Measurements from ENCODE around the gene GSTO1. TPM values are rescaled to one million over a fixed set of nuclear protein-coding genes. Genes with fewer than 3 reads are reported as not detected.

The GSTO1 gene
- total and polyA plus RNA-seq, 2 of the 13 experiments (the other 11 are each of a cell fraction or from before 2014, with no cell fraction given) = 228 to 300 TPM

DNA sequence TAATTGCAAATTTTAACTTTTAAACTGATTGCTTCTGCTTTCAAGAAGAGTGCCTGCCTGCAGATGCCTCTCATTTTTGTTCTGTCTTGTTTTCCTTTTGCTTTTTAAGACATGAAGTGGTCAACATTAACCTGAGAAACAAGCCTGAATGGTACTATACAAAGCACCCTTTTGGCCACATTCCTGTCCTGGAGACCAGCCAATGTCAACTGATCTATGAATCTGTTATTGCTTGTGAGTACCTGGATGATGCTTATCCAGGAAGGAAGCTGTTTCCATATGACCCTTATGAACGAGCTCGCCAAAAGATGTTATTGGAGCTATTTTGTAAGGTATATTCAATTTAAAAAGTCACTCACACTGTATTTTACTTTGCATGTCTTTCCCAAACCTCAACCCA, 23.1 kb downstream of the GSTO1 start (continued):
- TF ChIP-seq, protein P1, sequence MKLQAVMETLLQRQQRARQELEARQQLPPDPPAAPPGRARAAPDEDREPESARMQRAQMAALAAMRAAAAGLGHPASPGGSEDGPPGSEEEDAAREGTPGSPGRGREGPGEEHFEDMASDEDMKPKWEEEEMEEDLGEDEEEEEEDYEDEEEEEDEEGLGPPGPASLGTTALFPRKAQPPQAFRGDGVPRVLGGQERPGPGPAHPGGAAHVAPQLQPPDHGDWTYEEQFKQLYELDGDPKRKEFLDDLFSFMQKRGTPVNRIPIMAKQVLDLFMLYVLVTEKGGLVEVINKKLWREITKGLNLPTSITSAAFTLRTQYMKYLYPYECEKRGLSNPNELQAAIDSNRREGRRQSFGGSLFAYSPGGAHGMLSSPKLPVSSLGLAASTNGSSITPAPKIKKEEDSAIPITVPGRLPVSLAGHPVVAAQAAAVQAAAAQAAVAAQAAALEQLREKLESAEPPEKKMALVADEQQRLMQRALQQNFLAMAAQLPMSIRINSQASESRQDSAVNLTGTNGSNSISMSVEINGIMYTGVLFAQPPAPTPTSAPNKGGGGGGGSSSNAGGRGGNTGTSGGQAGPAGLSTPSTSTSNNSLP (IDR thresholded peaks at IDR 0.05; ENCODE audit: low read depth, low read length) = no peak
- TF ChIP-seq, protein P2, sequence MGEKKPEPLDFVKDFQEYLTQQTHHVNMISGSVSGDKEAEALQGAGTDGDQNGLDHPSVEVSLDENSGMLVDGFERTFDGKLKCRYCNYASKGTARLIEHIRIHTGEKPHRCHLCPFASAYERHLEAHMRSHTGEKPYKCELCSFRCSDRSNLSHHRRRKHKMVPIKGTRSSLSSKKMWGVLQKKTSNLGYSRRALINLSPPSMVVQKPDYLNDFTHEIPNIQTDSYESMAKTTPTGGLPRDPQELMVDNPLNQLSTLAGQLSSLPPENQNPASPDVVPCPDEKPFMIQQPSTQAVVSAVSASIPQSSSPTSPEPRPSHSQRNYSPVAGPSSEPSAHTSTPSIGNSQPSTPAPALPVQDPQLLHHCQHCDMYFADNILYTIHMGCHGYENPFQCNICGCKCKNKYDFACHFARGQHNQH (CRISPR knock-in tag; IDR thresholded peaks at IDR 0.05) = no peak
- TF ChIP-seq AGO2 (optimal IDR thresholded peaks at IDR 0.05; ENCODE audit: low read depth, low read length) = no peak
- no peak for TF ChIP-seq ELF4 (CRISPR knock-in tag; IDR thresholded peaks at IDR 0.05; ENCODE audit: borderline replicate concordance)
- TF ChIP-seq, protein P3, sequence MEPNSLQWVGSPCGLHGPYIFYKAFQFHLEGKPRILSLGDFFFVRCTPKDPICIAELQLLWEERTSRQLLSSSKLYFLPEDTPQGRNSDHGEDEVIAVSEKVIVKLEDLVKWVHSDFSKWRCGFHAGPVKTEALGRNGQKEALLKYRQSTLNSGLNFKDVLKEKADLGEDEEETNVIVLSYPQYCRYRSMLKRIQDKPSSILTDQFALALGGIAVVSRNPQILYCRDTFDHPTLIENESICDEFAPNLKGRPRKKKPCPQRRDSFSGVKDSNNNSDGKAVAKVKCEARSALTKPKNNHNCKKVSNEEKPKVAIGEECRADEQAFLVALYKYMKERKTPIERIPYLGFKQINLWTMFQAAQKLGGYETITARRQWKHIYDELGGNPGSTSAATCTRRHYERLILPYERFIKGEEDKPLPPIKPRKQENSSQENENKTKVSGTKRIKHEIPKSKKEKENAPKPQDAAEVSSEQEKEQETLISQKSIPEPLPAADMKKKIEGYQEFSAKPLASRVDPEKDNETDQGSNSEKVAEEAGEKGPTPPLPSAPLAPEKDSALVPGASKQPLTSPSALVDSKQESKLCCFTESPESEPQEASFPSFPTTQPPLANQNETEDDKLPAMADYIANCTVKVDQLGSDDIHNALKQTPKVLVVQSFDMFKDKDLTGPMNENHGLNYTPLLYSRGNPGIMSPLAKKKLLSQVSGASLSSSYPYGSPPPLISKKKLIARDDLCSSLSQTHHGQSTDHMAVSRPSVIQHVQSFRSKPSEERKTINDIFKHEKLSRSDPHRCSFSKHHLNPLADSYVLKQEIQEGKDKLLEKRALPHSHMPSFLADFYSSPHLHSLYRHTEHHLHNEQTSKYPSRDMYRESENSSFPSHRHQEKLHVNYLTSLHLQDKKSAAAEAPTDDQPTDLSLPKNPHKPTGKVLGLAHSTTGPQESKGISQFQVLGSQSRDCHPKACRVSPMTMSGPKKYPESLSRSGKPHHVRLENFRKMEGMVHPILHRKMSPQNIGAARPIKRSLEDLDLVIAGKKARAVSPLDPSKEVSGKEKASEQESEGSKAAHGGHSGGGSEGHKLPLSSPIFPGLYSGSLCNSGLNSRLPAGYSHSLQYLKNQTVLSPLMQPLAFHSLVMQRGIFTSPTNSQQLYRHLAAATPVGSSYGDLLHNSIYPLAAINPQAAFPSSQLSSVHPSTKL (CRISPR knock-in tag; IDR thresholded peaks at IDR 0.05) = peak; percentile 85
- TF ChIP-seq, protein P4, sequence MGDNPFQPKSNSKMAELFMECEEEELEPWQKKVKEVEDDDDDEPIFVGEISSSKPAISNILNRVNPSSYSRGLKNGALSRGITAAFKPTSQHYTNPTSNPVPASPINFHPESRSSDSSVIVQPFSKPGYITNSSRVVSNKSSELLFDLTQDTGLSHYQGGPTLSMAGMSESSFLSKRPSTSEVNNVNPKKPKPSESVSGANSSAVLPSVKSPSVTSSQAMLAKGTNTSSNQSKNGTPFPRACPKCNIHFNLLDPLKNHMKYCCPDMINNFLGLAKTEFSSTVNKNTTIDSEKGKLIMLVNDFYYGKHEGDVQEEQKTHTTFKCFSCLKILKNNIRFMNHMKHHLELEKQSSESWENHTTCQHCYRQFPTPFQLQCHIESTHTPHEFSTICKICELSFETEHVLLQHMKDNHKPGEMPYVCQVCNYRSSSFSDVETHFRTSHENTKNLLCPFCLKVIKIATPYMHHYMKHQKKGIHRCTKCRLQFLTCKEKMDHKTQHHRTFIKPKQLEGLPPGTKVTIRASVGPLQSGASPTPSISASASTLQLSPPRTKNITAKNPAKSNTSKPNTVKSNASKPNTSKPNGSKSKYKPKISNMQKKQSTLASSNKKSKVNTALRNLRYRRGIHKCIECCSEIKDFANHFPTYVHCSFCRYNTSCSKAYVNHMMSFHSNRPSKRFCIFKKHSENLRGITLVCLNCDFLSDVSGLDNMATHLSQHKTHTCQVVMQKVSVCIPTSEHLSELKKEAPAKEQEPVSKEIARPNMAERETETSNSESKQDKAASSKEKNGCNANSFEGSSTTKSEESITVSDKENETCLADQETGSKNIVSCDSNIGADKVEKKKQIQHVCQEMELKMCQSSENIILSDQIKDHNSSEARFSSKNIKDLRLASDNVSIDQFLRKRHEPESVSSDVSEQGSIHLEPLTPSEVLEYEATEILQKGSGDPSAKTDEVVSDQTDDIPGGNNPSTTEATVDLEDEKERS (CRISPR knock-in tag; IDR thresholded peaks at IDR 0.05) = no peak
- TF ChIP-seq ZNF317 (CRISPR knock-in tag; IDR thresholded peaks at IDR 0.05) = no peak
- TF ChIP-seq ZSCAN21 (CRISPR knock-in tag; IDR thresholded peaks at IDR 0.05; ENCODE audit: borderline replicate concordance) = 0 out of 2 replicates have a peak, but pooled peaks have one; percentile 37
- no peak for TF ChIP-seq ZNF17 (CRISPR knock-in tag; IDR thresholded peaks at IDR 0.05)
- TF ChIP-seq, protein P5, sequence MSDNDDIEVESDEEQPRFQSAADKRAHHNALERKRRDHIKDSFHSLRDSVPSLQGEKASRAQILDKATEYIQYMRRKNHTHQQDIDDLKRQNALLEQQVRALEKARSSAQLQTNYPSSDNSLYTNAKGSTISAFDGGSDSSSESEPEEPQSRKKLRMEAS (IDR thresholded peaks at IDR 0.05) = no peak
- TF ChIP-seq, protein P6, sequence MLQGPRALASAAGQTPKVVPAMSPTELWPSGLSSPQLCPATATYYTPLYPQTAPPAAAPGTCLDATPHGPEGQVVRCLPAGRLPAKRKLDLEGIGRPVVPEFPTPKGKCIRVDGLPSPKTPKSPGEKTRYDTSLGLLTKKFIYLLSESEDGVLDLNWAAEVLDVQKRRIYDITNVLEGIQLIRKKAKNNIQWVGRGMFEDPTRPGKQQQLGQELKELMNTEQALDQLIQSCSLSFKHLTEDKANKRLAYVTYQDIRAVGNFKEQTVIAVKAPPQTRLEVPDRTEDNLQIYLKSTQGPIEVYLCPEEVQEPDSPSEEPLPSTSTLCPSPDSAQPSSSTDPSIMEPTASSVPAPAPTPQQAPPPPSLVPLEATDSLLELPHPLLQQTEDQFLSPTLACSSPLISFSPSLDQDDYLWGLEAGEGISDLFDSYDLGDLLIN (CRISPR knock-in tag; IDR thresholded peaks at IDR 0.05; ENCODE audit: borderline replicate concordance) = no peak
- TF ChIP-seq, protein P7, sequence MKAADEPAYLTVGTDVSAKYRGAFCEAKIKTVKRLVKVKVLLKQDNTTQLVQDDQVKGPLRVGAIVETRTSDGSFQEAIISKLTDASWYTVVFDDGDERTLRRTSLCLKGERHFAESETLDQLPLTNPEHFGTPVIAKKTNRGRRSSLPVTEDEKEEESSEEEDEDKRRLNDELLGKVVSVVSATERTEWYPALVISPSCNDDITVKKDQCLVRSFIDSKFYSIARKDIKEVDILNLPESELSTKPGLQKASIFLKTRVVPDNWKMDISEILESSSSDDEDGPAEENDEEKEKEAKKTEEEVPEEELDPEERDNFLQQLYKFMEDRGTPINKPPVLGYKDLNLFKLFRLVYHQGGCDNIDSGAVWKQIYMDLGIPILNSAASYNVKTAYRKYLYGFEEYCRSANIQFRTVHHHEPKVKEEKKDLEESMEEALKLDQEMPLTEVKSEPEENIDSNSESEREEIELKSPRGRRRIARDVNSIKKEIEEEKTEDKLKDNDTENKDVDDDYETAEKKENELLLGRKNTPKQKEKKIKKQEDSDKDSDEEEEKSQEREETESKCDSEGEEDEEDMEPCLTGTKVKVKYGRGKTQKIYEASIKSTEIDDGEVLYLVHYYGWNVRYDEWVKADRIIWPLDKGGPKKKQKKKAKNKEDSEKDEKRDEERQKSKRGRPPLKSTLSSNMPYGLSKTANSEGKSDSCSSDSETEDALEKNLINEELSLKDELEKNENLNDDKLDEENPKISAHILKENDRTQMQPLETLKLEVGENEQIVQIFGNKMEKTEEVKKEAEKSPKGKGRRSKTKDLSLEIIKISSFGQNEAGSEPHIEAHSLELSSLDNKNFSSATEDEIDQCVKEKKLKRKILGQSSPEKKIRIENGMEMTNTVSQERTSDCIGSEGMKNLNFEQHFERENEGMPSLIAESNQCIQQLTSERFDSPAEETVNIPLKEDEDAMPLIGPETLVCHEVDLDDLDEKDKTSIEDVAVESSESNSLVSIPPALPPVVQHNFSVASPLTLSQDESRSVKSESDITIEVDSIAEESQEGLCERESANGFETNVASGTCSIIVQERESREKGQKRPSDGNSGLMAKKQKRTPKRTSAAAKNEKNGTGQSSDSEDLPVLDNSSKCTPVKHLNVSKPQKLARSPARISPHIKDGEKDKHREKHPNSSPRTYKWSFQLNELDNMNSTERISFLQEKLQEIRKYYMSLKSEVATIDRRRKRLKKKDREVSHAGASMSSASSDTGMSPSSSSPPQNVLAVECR (CRISPR knock-in tag; IDR thresholded peaks at IDR 0.05; ENCODE audit: borderline replicate concordance) = no peak
- no peak for TF ChIP-seq ZNF644 (CRISPR knock-in tag; IDR thresholded peaks at IDR 0.05; ENCODE audit: low read depth)

Data from HepG2 (cell line).